Subcutaneous adipose tissue (tissue), 4 donors: ENCODE measurements around the gene ATP13A2. TPM values are rescaled to one million over a fixed set of nuclear protein-coding genes. Genes with fewer than 3 reads are reported as not detected.

ENCODE experiments used
- total RNA-seq, 4 donors: library from RNA; depleted of rRNA; stranded (reverse); fragments of >200 nt; gene quantifications; one replicate each; pipeline ENCODE4 v1.1.0, GENCODE V29; 2016
- TF ChIP-seq, protein P1 (sequence below): fragments of 450-650 bp; IDR thresholded peaks from one replicate; pipeline ENCODE4 v1.5.1; 2016; ENCODE audit warnings: low read depth, mild to moderate bottlenecking, control low read depth, antibody characterized with exemption, moderate library complexity

The ATP13A2 gene
- total RNA-seq, 4 donors from 2014 or later, result 14.8 to 33.0 (median 22.5) TPM

- TF ChIP-seq, protein P1, sequence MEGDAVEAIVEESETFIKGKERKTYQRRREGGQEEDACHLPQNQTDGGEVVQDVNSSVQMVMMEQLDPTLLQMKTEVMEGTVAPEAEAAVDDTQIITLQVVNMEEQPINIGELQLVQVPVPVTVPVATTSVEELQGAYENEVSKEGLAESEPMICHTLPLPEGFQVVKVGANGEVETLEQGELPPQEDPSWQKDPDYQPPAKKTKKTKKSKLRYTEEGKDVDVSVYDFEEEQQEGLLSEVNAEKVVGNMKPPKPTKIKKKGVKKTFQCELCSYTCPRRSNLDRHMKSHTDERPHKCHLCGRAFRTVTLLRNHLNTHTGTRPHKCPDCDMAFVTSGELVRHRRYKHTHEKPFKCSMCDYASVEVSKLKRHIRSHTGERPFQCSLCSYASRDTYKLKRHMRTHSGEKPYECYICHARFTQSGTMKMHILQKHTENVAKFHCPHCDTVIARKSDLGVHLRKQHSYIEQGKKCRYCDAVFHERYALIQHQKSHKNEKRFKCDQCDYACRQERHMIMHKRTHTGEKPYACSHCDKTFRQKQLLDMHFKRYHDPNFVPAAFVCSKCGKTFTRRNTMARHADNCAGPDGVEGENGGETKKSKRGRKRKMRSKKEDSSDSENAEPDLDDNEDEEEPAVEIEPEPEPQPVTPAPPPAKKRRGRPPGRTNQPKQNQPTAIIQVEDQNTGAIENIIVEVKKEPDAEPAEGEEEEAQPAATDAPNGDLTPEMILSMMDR, result no peak
Measured at GRCh38 chr1:16978567-16979474, 32.9 kb downstream of the ATP13A2 start.

DNA sequence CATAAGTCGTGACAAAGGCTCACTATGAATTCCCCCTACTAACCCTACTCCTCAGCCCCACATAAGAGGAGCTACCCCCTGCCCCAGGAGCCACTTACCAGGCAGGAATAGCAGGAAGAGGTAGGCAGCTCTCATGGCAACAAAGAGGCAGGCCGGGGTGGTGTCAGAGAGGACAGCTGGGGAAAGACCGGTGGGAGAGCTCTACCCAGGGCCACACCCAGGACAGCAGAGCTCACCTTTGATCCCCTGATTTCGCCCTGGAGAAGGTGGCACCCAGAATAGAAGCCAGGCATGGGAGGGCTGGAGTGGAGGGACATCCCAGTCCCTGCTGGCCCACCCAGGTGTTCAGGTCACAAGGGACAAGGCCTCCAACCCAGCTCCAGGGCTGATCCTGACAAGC, 33.6 kb downstream of the ATP13A2 start:
- TF ChIP-seq, protein P1, result no peak

DNA sequence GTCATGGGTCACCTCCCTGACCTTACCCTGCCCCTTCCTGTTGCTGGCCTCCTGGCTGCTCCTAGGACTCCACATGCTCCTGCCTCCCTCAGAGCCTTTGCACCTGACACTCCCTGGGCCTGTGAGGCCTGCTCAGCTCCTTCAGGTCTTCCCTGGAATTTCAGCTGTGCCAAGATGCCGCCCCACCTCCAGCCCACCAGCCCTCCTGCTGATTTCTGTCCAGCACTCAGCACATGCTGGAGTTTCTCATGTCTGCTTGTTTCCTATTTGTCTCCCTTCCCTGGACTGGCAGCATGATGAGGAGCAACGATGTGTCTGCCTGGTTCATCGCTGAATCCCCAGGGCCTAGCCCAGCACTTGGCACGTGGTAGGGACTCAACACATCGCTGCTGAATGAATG, 34.4 kb downstream of the ATP13A2 start:
- TF ChIP-seq, protein P1, result no peak

DNA sequence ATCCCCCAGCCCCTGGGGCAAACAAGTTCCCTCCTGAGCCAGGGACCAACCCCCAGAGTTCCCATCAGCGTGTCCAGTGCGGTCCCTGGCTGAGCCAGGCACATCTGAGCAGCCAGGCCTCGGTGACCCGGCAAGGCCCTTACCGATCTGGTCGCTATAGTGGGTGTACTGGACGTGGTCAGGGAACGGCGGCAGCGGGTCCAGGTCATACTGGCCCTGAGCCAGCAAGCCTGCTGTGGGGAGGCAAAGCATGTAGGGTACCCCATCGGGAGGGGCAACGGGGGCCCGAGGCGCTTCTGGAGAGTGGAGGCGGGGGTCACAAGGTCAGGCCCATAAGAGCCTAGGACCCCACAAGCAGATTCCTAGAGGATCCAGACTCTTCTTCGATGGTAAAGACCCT, 34.8 kb downstream of the ATP13A2 start:
- TF ChIP-seq, protein P1, result no peak

- TF ChIP-seq, protein P1, result no peak
Measured at GRCh38 chr1:16975838-16976237, 35.9 kb downstream of the ATP13A2 start.

- TF ChIP-seq, protein P1, result no peak
Measured at GRCh38 chr1:16975211-16975610, 36.5 kb downstream of the ATP13A2 start.

DNA sequence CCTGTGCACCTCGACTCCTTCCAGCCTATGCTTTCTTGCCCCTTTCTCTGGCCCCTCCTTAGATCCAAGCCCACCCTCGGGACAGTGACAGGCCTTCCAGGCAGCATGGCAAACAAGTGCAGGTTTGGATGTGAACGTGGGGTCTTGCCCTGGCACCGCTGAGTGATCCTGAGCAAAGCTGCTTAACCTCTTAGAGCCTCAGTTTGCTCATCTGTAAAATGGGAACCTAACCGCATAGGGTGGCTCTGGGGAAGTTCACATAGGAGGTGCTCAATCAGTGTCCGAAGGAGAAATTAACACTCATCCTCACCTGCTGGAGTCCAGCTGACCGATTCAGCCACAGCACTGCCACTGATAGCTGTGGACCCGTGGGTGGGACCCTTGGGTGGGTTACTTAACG, 38.5 kb downstream of the ATP13A2 start:
- TF ChIP-seq, protein P1, result no peak
